SJCRH30 (cell line): ENCODE results near the gene PLAAT2. TPM values are rescaled to one million over a fixed set of nuclear protein-coding genes. Genes with fewer than 3 reads are reported as not detected.
"Not testable (repeated sequence)": the region's sequence is repeated elsewhere in the genome, so short reads cannot be mapped to it uniquely, and the experiment has no call there.

Experiments used
- DNase-seq, 2 experiments: peaks; one replicate each; pipeline ENCODE4 v3.0.0-alpha.2; 2015 to 2020
- H3K27ac ChIP-seq: fragments of 250-450 bp; sonication (Bioruptor Pico); 2 replicates; pipeline ENCODE4 v1.5.1; 2020; ENCODE audit warnings: mild to moderate bottlenecking, moderate library complexity
- H3K27me3 ChIP-seq: fragments of 250-450 bp; sonication (Bioruptor Pico); 2 replicates; pipeline ENCODE4 v1.5.1; 2020; ENCODE audit warnings: mild to moderate bottlenecking, moderate library complexity
- H3K36me3 ChIP-seq: fragments of 250-450 bp; sonication (Bioruptor Pico); 2 replicates; pipeline ENCODE4 v1.5.1; 2020; ENCODE audit warnings: mild to moderate bottlenecking, moderate library complexity
- H3K4me1 ChIP-seq: fragments of 250-450 bp; sonication (Bioruptor Pico); 2 replicates; pipeline ENCODE4 v1.5.1; 2020; ENCODE audit warnings: mild to moderate bottlenecking, moderate library complexity
- H3K4me3 ChIP-seq: fragments of 250-450 bp; sonication (Bioruptor Pico); 2 replicates; pipeline ENCODE4 v1.5.1; 2020; ENCODE audit warnings: mild to moderate bottlenecking, moderate library complexity
- H3K9me3 ChIP-seq: fragments of 250-450 bp; sonication (Bioruptor Pico); replicated peaks from 2 replicates; pipeline ENCODE4 v1.5.1; 2020; ENCODE audit warnings: mild to moderate bottlenecking, moderate library complexity
- total RNA-seq: library from RNA; depleted of rRNA; stranded (reverse); fragments of >200 nt; shearing (Covaris generic); gene quantifications from 2 replicates; pipeline ENCODE4 v1.2.3, GENCODE V29; 2014

PLAAT2 gene
- total RNA-seq, 1 experiment from 2014 or later, result not detected

DNA sequence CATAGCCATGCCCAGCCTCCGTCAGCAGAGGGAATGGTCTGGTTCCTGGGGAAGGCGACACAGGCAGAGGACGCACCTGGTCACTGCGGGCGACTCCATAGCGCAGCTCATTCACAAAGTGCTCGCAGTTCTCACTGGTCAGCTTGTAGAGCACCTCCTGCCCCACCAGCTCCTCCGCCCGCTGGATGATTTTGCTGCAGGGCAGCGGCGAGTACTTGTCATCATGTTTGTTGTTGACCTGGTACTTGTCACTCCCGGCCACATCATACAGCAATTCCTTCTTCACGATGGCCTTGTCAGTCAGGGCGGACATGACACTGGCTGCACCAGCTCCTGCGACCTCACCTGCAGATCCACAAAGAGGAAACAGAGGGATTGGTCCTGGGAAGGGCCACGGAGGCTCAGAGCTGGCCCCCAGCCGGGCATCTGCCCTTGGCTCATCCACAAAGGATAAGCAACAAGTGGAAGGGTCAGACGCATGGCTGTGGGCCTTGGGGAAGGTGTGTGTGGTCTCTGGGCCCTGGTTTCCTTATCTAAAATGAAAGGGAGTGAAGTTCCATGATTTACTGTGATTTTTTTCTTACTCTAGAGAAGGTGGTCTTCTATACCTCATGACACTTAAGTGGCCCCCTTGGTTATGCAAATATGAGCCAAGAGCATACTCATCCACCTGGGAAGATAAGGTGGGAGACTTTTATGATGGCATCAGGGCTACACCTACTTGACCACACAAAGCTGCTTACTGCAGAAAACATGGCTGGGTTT, 27.0 kb upstream of the PLAAT2 start:
- Histone ChIP-seq H3K4me1 (no peaks in the 10 kb centered on the region), H3K27ac (no peak overlapping the region), H3K36me3 (no peaks in the 10 kb centered on the region), H3K9me3 (no peaks in the 10 kb centered on the region), H3K4me3 (no peak overlapping the region), H3K27me3 (no peaks in the 10 kb centered on the region)
- no peak for DNase-seq

DNA sequence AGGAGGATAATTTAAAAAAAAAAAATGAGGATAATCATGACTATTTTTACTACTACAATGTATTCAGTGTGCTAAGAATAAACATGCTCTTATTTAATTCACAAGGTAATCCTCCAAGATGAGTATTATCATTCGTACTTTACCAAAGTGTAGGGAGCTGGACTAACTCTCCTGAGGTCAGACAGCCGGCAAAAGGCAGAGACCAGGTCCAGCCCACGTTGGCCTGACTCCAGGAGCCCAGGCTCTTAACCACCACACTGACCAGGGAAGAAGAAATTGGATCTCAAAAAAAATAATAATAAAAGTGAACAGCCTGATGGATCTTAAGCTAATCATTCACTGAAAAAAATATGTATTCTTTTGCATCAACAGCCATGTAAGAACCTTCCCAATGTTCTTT, 25.8 kb upstream of the PLAAT2 start:
- no peak for DNase-seq
- no peaks in the 10 kb centered on the region for H3K4me1 ChIP-seq
- H3K27me3 ChIP-seq, result no peaks in the 10 kb centered on the region
- H3K36me3 ChIP-seq, result no peaks in the 10 kb centered on the region
- H3K4me3 ChIP-seq, result no peak overlapping the region
- H3K9me3 ChIP-seq, result no peaks in the 10 kb centered on the region
- no peak overlapping the region for H3K27ac ChIP-seq

DNA sequence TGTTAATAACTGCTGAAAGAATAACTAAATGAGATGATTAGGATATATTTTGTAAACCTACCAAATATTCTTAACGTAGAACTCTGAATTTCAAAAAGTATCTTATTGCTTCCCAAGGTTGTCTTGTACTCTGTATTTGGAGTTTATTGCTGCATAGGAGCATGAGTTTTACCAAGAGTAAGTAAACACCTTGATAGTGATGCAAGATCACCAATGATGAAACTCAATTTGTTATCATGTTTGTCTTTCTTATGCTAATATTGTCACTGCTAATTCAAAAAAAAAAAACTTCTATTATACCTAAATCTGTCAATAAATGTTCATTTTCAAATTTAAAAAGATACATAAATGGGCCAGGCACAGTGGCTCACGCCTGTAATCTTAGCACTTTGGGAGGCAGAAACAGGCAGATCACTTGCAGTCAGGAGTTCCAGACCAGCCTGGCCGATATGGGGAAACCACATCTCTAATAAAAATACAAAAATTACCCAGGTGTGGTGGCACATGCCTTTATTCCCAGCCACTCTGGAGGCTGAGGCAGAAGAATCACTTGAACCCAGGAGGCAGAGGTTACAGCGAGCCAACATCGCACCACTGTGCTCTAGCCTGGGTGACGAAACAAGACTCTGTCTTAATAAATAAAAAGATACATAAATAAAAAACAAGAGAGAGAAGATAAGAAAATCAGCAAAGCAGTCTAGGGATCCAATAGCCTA, 23.4 kb upstream of the PLAAT2 start:
- Histone ChIP-seq H3K4me3 (no peak overlapping the region), H3K4me1 (no peaks in the 10 kb centered on the region), H3K27ac (no peak overlapping the region), H3K36me3 (no peaks in the 10 kb centered on the region), H3K27me3 (no peaks in the 10 kb centered on the region), H3K9me3 (no peaks in the 10 kb centered on the region)
- no peak for DNase-seq

DNA sequence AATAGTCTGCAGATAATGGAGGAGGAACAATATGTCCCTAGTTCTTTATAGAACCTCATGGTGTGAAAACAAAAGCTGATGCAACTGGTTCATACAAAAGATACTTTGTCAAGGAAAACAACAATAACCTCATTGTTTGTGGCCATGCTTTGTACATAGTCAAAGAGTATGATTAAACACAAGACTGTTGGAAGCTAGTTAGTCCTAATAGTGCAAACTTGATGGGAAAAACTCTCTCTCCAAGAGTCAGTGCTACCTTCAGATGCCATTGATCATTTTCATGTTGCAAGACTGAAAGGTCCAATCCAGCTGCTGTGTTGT, 20.1 kb upstream of the PLAAT2 start:
- no peaks in the 10 kb centered on the region for H3K36me3 ChIP-seq
- no peak overlapping the region for H3K27ac ChIP-seq
- no peak overlapping the region for H3K4me3 ChIP-seq
- DNase-seq, result no peak
- H3K4me1 ChIP-seq, result no peaks in the 10 kb centered on the region
- H3K27me3 ChIP-seq, result no peaks in the 10 kb centered on the region
- 0 out of 2 replicates have a peak, but pooled peaks cover 3% of the 10 kb centered on the region for H3K9me3 ChIP-seq

DNA sequence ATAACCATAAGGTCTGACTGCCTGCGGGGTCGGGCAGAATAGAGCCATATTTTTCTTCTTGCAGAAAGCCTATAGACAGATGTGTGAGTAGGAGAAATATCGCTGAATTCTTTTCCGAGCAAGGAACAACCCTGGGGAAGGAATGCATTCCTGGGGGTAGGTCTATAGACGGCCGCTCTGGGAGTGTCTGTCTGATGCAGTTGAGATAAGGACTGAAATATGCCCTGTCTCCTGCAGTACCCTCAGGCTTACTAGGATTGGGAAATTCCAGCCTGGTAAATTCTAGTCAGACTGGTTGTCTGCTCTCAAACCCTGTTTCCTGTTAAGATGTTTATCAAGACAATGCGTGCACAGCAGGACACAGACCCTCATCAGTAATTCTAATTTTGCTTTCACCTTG, 18.0 kb upstream of the PLAAT2 start:
- H3K9me3 ChIP-seq, H3K27ac ChIP-seq: not testable (repeated sequence)

DNA sequence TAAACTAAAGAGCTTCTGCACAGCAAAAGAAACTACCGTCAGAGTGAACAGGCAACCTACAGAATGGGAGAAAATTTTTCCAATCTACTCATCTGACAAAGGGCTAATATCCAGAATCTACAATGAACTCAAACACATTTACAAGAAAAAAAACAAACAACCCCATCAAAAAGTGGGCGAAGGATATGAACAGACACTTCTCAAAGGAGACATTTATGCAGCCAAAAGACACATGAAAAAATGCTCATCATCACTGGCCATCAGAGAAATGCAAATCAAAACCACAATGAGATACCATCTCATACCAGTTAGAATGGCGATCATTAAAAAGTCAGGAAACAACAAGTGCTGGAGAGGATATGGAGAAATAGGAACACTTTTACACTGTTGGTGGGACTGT, 15.7 kb upstream of the PLAAT2 start:
- not testable (repeated sequence) for H3K4me1 ChIP-seq, H3K4me3 ChIP-seq, H3K9me3 ChIP-seq, H3K36me3 ChIP-seq, H3K27me3 ChIP-seq, DNase-seq, H3K27ac ChIP-seq

More for the DNA sequence above, 18.0 kb upstream of the PLAAT2 start:
- not testable (repeated sequence) for H3K4me3 ChIP-seq, H3K27me3 ChIP-seq, H3K36me3 ChIP-seq, DNase-seq, H3K4me1 ChIP-seq

DNA sequence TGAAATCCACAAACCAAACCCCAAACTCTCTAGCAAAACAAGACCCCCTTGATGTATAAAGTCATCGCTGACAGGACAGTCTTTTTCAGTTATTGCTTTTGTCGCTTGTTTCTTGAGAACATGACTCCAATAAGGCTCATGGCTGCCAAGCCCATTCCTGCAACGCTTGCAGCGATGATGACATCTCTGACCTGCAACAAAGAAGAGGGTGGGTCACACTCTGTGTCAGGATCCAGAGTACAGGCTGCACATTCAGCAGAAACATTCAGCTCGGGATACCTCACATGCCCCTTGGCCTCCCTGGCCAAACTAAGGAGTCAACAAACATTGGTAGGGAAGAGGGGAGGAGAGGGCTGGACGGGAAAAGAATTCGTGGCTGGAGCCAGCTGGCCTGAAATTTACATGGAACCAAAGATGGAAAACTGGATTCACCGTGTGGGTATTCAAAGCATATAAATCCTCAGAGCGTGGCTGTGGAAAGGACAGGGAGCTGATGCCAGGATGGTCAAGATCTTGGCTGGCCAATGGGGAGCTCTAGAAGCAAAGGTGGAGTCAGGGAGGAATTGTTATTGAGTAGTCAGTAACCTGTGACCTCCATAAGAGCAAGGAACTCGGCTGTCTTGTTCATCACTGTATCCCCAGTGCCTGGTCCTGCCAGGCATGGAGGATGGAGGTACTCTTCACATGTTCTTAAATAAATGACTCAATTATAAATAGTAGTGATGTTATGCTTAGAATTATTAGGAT, 11.8 kb upstream of the PLAAT2 start:
- no peaks in the 10 kb centered on the region for H3K27me3 ChIP-seq
- H3K36me3 ChIP-seq, result no peaks in the 10 kb centered on the region
- H3K27ac ChIP-seq, result peak overlapping the region; percentile 27; the same call in 1 of the 2 replicates
- H3K4me3 ChIP-seq, result peak overlapping the region; percentile 31
- H3K4me1 ChIP-seq, result peaks cover 6% of the 10 kb centered on the region
- H3K9me3 ChIP-seq, result 0 out of 2 replicates have a peak, but pooled peaks cover 3% of the 10 kb centered on the region
- no peak for DNase-seq

DNA sequence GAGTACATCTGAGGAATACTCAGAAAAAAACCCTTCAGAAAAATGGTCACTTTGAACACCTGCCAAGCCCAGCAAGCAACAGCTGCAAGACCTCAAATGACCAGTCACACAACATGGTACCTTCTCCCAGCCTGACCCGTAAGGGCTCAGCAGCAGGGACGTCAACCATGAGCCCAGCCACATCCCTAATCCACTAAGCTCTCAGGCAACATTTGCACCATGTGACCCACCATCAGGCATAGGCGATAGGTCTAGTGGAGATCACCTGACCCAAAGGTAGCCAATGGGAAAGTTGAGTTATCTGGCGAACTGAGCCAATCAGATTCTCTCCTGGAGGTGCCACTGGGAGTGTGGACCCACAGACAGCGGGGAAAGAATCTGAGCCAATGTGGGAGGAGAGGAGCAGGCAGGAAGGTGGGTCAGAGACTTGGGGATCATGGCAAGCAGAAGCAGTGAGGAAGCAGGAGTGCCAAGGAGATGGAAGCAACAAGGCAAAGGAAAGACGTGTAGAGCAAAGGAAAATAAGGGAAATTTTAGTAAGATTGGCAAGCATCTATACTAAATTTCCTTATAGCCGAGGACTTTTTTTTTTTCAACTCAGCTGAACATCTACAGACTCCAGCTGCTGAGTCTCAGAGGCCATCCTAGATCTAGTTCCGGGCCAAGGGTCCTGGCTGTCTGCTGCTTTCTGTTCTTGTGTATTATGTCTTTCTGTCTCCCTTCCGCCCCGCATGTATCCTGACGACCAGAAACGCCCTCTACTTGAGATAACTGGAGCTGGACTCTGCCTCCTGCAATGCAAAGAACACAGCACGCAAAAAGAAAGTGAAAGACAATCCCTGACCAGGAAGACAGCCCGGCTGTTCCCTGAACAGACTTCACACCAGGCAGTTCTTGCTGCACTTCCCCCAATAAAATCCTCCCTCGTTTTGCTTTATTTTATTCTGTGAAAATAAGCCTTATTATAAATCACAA, 11.0 kb upstream of the PLAAT2 start:
- Histone ChIP-seq H3K27me3 (no peaks in the 10 kb centered on the region), H3K9me3 (0 out of 2 replicates have a peak, but pooled peaks cover 2% of the 10 kb centered on the region), H3K27ac (peak overlapping the region; percentile 38), H3K4me1 (peaks cover 6% of the 10 kb centered on the region), H3K4me3 (peak overlapping the region; percentile 31), H3K36me3 (no peaks in the 10 kb centered on the region)
- peak; percentile 92 to 97 for DNase-seq

DNA sequence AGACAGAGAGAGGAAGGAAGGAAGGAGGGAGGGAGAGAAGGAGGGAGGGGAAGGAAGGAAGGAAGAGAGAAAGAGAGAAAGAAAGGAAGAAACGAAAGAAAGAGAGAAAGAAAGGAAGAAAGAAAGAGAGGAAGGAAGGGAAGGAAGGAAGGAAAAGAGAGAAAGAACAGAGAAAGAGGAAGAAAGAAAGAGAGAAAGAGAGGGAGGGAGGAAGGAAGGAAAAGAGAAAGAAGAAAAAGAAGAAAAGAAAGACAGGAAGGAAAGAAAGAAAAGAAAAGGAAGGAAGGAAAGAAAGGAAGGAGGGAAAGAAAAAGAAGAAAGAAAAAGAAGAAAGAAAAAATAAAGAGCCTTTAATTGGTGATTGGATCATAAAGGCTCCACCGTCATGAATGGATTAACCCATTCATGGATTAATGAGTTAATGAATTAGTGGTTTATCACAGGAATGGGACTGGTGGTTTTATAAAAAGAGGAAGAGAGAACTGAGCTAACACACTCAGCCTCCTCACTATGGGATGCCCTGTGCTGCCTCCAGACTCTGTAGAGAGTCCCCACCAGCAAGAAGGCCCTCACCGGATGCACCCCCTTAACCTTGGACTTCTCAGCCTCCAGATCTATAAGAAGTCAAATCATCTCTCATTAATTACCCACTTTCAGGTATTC, 9.0 kb upstream of the PLAAT2 start:
- DNase-seq, result no peak

DNA sequence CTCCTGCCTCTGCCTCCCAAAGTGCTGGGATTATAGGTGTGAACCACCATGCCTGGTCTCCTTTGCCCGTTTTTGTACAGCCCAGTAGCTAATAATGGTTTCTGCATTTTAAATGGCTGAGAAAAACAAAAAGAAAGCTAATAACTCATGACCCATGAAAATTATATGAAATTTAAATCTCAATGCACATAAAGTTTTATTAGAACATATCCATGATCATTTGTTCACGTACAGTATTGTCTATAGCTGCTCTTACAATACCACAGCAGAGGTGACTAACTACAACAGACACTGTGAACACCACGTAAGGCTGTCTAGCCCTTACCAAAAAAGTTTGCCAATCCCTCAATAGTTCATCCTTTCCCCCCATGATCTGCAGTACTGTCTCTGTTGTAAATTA, 6.4 kb upstream of the PLAAT2 start:
- peaks cover 9% of the 10 kb centered on the region for H3K4me1 ChIP-seq
- DNase-seq, result no peak
- no peaks in the 10 kb centered on the region for H3K36me3 ChIP-seq
- H3K4me3 ChIP-seq, result no peak overlapping the region
- no peaks in the 10 kb centered on the region for H3K9me3 ChIP-seq
- no peak overlapping the region for H3K27ac ChIP-seq
- H3K27me3 ChIP-seq, result no peaks in the 10 kb centered on the region

More for the DNA sequence above, 9.0 kb upstream of the PLAAT2 start:
- Histone ChIP-seq H3K4me3 (no peak overlapping the region), H3K9me3 (no peaks in the 10 kb centered on the region), H3K36me3 (no peaks in the 10 kb centered on the region), H3K27me3 (no peaks in the 10 kb centered on the region), H3K27ac (no peak overlapping the region), H3K4me1 (peaks cover 9% of the 10 kb centered on the region)

DNA sequence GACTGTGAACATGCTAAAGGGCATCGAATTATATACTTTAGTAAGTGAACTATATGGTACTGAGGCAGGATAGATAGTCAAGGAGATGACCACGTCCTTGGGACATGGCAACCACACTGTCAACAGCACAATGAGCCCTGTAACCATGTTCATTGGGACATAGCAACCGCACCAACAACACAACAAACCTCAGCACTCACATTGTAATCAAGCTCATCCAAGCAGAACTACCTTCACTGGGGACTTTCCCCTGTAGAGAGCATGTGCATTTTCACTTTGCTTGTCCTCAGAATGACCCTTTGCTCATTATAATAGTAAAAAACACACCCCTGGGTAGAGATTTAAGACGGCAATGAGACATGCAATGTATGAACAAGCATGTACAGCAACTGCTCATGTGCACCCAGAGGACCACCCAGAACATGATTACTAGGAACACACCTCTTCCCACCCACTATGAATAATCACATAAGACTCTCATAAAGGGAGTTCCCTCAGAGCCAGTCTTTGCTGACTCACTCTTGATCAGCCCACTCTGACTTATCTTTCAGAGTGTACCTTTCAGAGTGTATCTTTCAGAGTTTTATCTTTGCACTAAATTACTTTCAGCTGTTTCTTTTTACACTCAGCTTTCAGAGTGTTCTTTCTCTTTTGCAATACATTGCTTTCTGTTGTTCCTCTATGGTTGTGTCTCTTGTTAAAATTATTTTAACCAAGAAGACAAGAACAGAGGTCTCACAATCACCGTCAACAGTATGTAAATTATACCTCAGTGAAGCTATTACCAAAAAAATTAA, 4.1 kb upstream of the PLAAT2 start:
- Histone ChIP-seq H3K4me3 (no peak overlapping the region), H3K9me3 (no peaks in the 10 kb centered on the region), H3K36me3 (no peaks in the 10 kb centered on the region), H3K27ac (no peak overlapping the region; the same call in 1 of the 2 replicates), H3K27me3 (no peaks in the 10 kb centered on the region), H3K4me1 (peaks cover 4% of the 10 kb centered on the region)
- peak in 1 of 2 experiments; percentile 35 for DNase-seq

DNA sequence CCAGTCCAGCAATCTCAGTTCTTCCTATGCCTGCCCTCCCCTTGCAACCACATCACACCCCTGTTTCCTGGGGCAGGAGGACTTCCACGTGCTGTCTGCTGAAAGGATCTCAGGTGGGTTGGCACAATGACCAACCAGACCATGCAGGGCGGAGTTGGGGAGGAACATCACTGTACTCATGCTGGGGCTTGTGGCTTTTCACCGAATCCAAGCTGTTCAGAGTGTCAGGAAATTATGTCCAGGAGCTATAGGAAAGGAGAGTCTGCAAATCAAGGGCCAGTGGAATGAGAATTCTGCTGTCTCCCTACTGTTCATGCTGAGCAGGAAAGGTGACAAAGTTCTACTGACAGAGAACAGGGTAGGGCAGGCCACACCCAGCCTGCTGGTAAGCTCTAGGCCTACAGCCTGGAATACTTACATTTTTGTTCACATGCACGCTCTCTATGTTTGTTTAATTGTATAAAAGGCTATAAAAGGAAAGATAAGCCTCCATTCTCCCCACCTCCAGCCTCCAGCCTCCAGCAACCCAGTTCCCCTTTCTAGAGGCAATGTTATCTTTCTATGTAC, 1.7 kb upstream of the PLAAT2 start:
- no peak overlapping the region for H3K27ac ChIP-seq
- DNase-seq, result no peak
- H3K27me3 ChIP-seq, result no peaks in the 10 kb centered on the region
- H3K4me1 ChIP-seq, result peaks cover 4% of the 10 kb centered on the region
- H3K36me3 ChIP-seq, result no peaks in the 10 kb centered on the region
- H3K4me3 ChIP-seq, result no peak overlapping the region
- H3K9me3 ChIP-seq, result no peaks in the 10 kb centered on the region
